IMR-90 (cell line): ENCODE data around the gene PCED1B. TPM values are rescaled to one million over a fixed set of nuclear protein-coding genes. Genes with fewer than 3 reads are reported as not detected.

Experiments used
- ATAC-seq: fragments of 200-7000 bp; cut with Tn5 transposase; 2 replicates; pipeline ENCODE4 v1.9.1; 2020; ENCODE audit warnings: low read depth, mild to moderate bottlenecking, moderate library complexity
- BruUV-seq: library from RNA; stranded (reverse); fragments of 400-500 nt; replicated peaks from 2 replicates; lab custom pipeline; 2021; lab: Mats Ljungman, UMichigan
- CTCF ChIA-PET: fragments of 300-600 bp; formaldehyde crosslinking; extraction: SDS; loops from one replicate; lab custom pipeline; 2021; ENCODE audit warnings: antibody characterized with exemption; lab: Yijun Ruan, JAX
- POLR2A ChIA-PET: fragments of 300-600 bp; sonication (Branson Sonifier 250); formaldehyde crosslinking; loops from one replicate; lab custom pipeline; 2022; ENCODE audit warnings: antibody characterized with exemption; ENCODE audit not compliant: unreplicated experiment; lab: Charles Lee
- DNase-seq: peaks from one replicate; pipeline ENCODE4 v3.0.0; 2013
- H2AFZ ChIP-seq: replicated peaks from 2 replicates; pipeline ENCODE3; 2013; ENCODE audit warnings: low read length, mild to moderate bottlenecking; ENCODE audit not compliant: poor library complexity
- H2AK5ac ChIP-seq: 2 replicates; pipeline ENCODE4 v1.6.1; 2013; ENCODE audit warnings: low read depth, low read length, inconsistent platforms
- H2AK9ac ChIP-seq: replicated peaks from 2 replicates; pipeline ENCODE3; 2013; ENCODE audit warnings: mild to moderate bottlenecking, low read depth, low read length, moderate library complexity; ENCODE audit not compliant: poor library complexity
- H2BK120ac ChIP-seq: 2 replicates; pipeline ENCODE4 v1.6.1; 2013; ENCODE audit warnings: low read depth, low read length, inconsistent platforms
- H2BK15ac ChIP-seq: 3 replicates; pipeline ENCODE4 v1.6.1; 2013; ENCODE audit warnings: low read depth, low read length, inconsistent platforms
- H2BK20ac ChIP-seq: 2 replicates; pipeline ENCODE4 v1.6.1; 2013; ENCODE audit warnings: low read depth, mild to moderate bottlenecking, inconsistent platforms, low read length, moderate library complexity
- H2BK5ac ChIP-seq: 2 replicates; pipeline ENCODE4 v1.6.1; 2013; ENCODE audit warnings: mild to moderate bottlenecking, low read depth, low read length, inconsistent platforms; ENCODE audit not compliant: poor library complexity, severe bottlenecking
- H3K14ac ChIP-seq: replicated peaks from 2 replicates; pipeline ENCODE4 v1.6.1; 2013; ENCODE audit warnings: low read depth, low read length, inconsistent platforms
- H3K18ac ChIP-seq: 2 replicates; pipeline ENCODE4 v1.6.1; 2013; ENCODE audit warnings: low read depth, low read length, control low read depth
- H3K23ac ChIP-seq: 2 replicates; pipeline ENCODE4 v1.6.1; 2013; ENCODE audit warnings: low read depth, low read length, inconsistent platforms
- H3K27ac ChIP-seq: 2 replicates; pipeline ENCODE4 v1.5.1; 2013; ENCODE audit warnings: mild to moderate bottlenecking, control low read depth, low read length; ENCODE audit not compliant: insufficient read depth
- H3K27me3 ChIP-seq: 2 replicates; pipeline ENCODE4 v1.6.1; 2013; ENCODE audit warnings: low read length; ENCODE audit not compliant: control insufficient read depth, insufficient read depth
- H3K36me3 ChIP-seq: 2 replicates; pipeline ENCODE4 v1.6.1; 2013; ENCODE audit warnings: low read length, mixed read lengths; ENCODE audit not compliant: control insufficient read depth, insufficient read depth
- H3K4ac ChIP-seq: 2 replicates; pipeline ENCODE4 v1.6.1; 2013; ENCODE audit warnings: low read depth, low read length, inconsistent platforms
- H3K4me1 ChIP-seq: 2 replicates; pipeline ENCODE4 v1.6.1; 2013; ENCODE audit warnings: low read length, mixed read lengths; ENCODE audit not compliant: control insufficient read depth, insufficient read depth
- H3K4me2 ChIP-seq: 2 replicates; pipeline ENCODE4 v1.6.1; 2013; ENCODE audit warnings: low read depth, mild to moderate bottlenecking, control low read depth, low read length, moderate library complexity
- H3K4me3 ChIP-seq: 2 replicates; pipeline ENCODE4 v1.5.1; 2013; ENCODE audit warnings: low read depth, mild to moderate bottlenecking, control low read depth, low read length, moderate library complexity; ENCODE audit not compliant: insufficient read depth
- H3K56ac ChIP-seq: 2 replicates; pipeline ENCODE4 v1.6.1; 2013; ENCODE audit warnings: low read length, inconsistent platforms; ENCODE audit not compliant: insufficient read depth; ENCODE audit errors: extremely low read depth
- H3K79me1 ChIP-seq, 2 experiments: 2 replicates each; pipeline ENCODE4 v1.6.1; 2013; ENCODE audit warnings: low read length in 2 of 2, inconsistent platforms in 1 of 2, low read depth in 1 of 2
- H3K9ac ChIP-seq: 2 replicates; pipeline ENCODE4 v1.6.1; 2013; ENCODE audit warnings: low read depth, low read length, control low read depth
- H3K9me1 ChIP-seq: 2 replicates; pipeline ENCODE4 v1.6.1; 2013; ENCODE audit warnings: low read length, inconsistent platforms; ENCODE audit not compliant: insufficient read depth
- H3K9me3 ChIP-seq: 2 replicates; pipeline ENCODE4 v1.6.1; 2013; ENCODE audit warnings: low read length; ENCODE audit not compliant: control insufficient read depth, insufficient read depth
- H4K20me1 ChIP-seq: 2 replicates; pipeline ENCODE4 v1.6.1; 2013; ENCODE audit warnings: low read length, inconsistent platforms; ENCODE audit not compliant: insufficient read depth
- H4K5ac ChIP-seq: 2 replicates; pipeline ENCODE4 v1.6.1; 2013; ENCODE audit warnings: mild to moderate bottlenecking, low read depth, low read length, control low read depth
- H4K8ac ChIP-seq, 2 experiments: 2 replicates each; pipeline ENCODE4 v1.6.1; 2013; ENCODE audit warnings: low read depth in 2 of 2, low read length in 2 of 2, control low read depth in 1 of 2, inconsistent platforms in 1 of 2
- H4K91ac ChIP-seq: 2 replicates; pipeline ENCODE4 v1.6.1; 2013; ENCODE audit warnings: low read depth, low read length, inconsistent platforms; ENCODE audit not compliant: insufficient read depth
- MAFK ChIP-seq: IDR thresholded peaks from 2 replicates; pipeline ENCODE4 v1.6.1; 2012; ENCODE audit warnings: low read depth, low read length, improper control_type of control experiment
- MAZ ChIP-seq: IDR thresholded peaks from 2 replicates; pipeline ENCODE4 v1.6.1; 2012; ENCODE audit warnings: low read depth, mild to moderate bottlenecking, low read length, improper control_type of control experiment, moderate library complexity, borderline replicate concordance
- NFE2L2 ChIP-seq: fragments of 150-350 bp; IDR thresholded peaks from 2 replicates; pipeline ENCODE4 v1.6.1; 2016; ENCODE audit warnings: low read depth, mild to moderate bottlenecking, low read length
- POLR2A ChIP-seq: IDR thresholded peaks from 2 replicates; pipeline ENCODE4 v1.6.1; 2012; ENCODE audit warnings: mild to moderate bottlenecking, low read depth, low read length
- WGBS, 2 experiments: methylation state at CpG; one replicate each; pipeline versions ENCODE4 v1.1.5 to v1.1.7; 2013; ENCODE audit warnings: missing lambda C conversion rate in 2 of 2; ENCODE audit not compliant: insufficient read length in 1 of 2; ENCODE audit errors: extremely low coverage in 2 of 2; 5-methylcytosine and 5-hydroxymethylcytosine counted together
- dilution Hi-C: fragments of 300-500 bp; cut with HindIII; formaldehyde crosslinking; loops from one replicate; pipeline ENCODE4 v1.14.3; 2018; ENCODE audit warnings: low sequenced_read_pairs; ENCODE audit not compliant: unreplicated experiment
- in situ Hi-C: fragments of 300-500 bp; cut with MboI; formaldehyde crosslinking; loops from 3 replicates; pipeline ENCODE4 v1.14.3; 2019; ENCODE audit warnings: low sequenced_read_pairs, inconsistent platforms, mixed read lengths
- intact Hi-C: fragments of 100-400 bp; cut with micrococcal nuclease; formaldehyde crosslinking; loops from 2 replicates; pipeline ENCODE4 v1.10.0; 2022
- polyA plus RNA-seq, 3 experiments: library from polyadenylated mRNA; depleted of rRNA; stranded (reverse); fragments of >200 nt; gene quantifications; 2 replicates each; pipeline ENCODE4 v1.2.3, GENCODE V29; 2012; ENCODE audit warnings: low replicate concordance in 1 of 3
- total RNA-seq: library from RNA; depleted of rRNA; stranded (reverse); fragments of >200 nt; gene quantifications from 2 replicates; pipeline ENCODE4 v1.2.3, GENCODE V29; 2012
- TF ChIP-seq, protein P1 (sequence below): fragments of 150-350 bp; IDR thresholded peaks from 2 replicates; pipeline ENCODE4 v1.6.1; 2017; ENCODE audit warnings: mild to moderate bottlenecking, antibody characterized with exemption, low read length, low read depth

PCED1B gene
- total and polyA plus RNA-seq, 2 of the 4 experiments (the other 2 are of a cell fraction), result 0.36 to 2.6 TPM

DNA sequence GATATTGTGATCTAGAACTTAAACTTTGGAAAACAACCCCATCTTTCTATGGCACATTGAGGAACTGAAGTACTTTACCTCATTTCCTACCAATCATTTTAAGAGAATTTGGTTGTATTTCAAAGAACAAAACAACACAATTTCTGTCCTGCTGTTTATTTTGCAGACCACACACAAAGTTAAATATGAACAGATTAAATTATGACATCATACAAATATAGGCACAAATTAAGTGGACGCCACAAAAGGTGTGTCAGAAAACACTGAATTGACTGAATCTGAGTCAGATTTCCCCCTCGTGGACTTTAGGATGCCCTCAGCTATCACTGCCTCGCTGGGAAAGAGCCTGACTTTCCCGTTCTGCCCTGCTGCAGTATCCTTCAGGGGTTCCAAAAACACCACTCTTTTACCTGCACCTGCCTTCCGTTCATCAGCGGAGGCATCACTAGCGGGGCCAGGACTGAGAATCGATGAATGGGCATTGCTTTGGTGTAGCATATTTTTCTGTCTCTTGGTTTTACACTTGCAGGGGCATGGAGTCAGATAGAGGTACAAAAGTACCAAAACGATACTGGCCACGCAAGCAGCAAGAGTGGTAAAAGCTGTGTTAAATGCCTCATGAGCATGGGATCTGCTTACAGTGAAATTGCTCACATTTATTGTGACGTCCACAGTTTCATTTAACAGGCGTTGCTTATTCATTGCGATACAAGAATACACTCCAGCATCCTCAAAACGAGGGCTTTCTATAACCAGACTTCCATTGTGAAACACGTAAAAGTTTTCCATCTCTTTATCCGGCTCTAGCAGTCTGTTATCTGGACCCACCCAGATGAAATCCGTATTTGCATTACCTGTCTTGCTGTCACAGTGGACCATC, 2.0 kb upstream of the PCED1B start:
- CTCF ChIA-PET, result interaction anchor here (1.2 to 2.0 kb wide), 2 partner anchors 45 to 320 kb away, joined by 3 to 4 read pairs; no protein-coding TSS in a partner anchor
- no peak overlapping the region for H3K9ac ChIP-seq

More for the DNA sequence above, 2.0 kb upstream of the PCED1B start:
- H3K9me1 ChIP-seq, result peaks cover 3% of the 10 kb centered on the region; the same call in 1 of the 2 replicates
- peak overlapping the region; percentile 93; the same call in 1 of the 2 replicates for H3K23ac ChIP-seq
- intact Hi-C loops (loop anchor here (5.0 kb wide), 1 partner anchor 45 kb away; no protein-coding TSS in a partner anchor), dilution Hi-C loops (no loop called here), in situ Hi-C loops (loop anchor here (10.0 kb wide), 1 partner anchor 317 kb away; no protein-coding TSS in a partner anchor)
- peaks cover 11% of the 10 kb centered on the region; the same call in 1 of the 2 replicates for H3K4me1 ChIP-seq
- peaks cover 7 to 51% of the 10 kb centered on the region in 2 experiments; a peak in 2 of 4 replicates for H3K79me1 ChIP-seq
- 81% methylated on average over 11 of the region's 17 CpGs; no CpG with 5 or more reads in 1 of the 2 experiments for WGBS, 2 experiments
- no peak overlapping the region for H4K5ac ChIP-seq
- peak overlapping the region; percentile 19 for H3K4ac ChIP-seq
- H2BK5ac ChIP-seq, result no peak overlapping the region
- no peak overlapping the region for H3K27ac ChIP-seq
- no peak overlapping the region; the same call in 1 of the 2 replicates for H2AK5ac ChIP-seq
- peak overlapping the region; percentile 91; the same call in 1 of the 2 replicates for H3K4me3 ChIP-seq
- no peaks in the 10 kb centered on the region for H3K27me3 ChIP-seq
- no peak overlapping the region for H2AK9ac ChIP-seq
- TSS peak; percentile 60 for BruUV-seq
- no peak overlapping the region for H3K18ac ChIP-seq
- no peak overlapping the region for H2BK20ac ChIP-seq
- no peak for TF ChIP-seq MAZ
- TF ChIP-seq, protein P1, sequence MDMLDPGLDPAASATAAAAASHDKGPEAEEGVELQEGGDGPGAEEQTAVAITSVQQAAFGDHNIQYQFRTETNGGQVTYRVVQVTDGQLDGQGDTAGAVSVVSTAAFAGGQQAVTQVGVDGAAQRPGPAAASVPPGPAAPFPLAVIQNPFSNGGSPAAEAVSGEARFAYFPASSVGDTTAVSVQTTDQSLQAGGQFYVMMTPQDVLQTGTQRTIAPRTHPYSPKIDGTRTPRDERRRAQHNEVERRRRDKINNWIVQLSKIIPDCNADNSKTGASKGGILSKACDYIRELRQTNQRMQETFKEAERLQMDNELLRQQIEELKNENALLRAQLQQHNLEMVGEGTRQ, result no peak
- no peak for TF ChIP-seq NFE2L2
- no peak for TF ChIP-seq MAFK
- TF ChIP-seq POLR2A, result no peak
- H4K20me1 ChIP-seq, result no peaks in the 10 kb centered on the region
- no peak overlapping the region for H2AFZ ChIP-seq
- no peak overlapping the region for H3K56ac ChIP-seq
- peak overlapping the region; percentile 95 for H3K4me2 ChIP-seq
- peak overlapping the region; percentile 97 for H3K14ac ChIP-seq
- POLR2A ChIA-PET, result no interaction called here
- H2BK120ac ChIP-seq, result no peak overlapping the region
- no peak for DNase-seq
- no peak overlapping the region for H4K8ac ChIP-seq
- ATAC-seq, result no peak
- H3K36me3 ChIP-seq, result no peaks in the 10 kb centered on the region
- no peak overlapping the region for H4K91ac ChIP-seq
- no peaks in the 10 kb centered on the region for H3K9me3 ChIP-seq
- no peak overlapping the region for H2BK15ac ChIP-seq
